Astrocyte (in vitro differentiated cells and primary cell): Measurements from ENCODE around the gene MBOAT7. TPM values are rescaled to one million over a fixed set of nuclear protein-coding genes. Genes with fewer than 3 reads are reported as not detected.

Source experiments
- DNase-seq: peaks from one replicate; pipeline ENCODE4 v3.0.0-alpha.2; 2010; ENCODE audit warnings: low read depth
- FAIRE-seq: peaks from 2 replicates; lab custom pipeline; 2011; peaks lifted over from hg19 to GRCh38; lab: Jason Lieb, UNC
- H2AFZ ChIP-seq: 2 replicates; pipeline ENCODE4 v1.6.0; 2012; ENCODE audit warnings: low read depth, low read length, inconsistent platforms
- H3K27ac ChIP-seq: 2 replicates; pipeline ENCODE4 v1.5.1; 2011; ENCODE audit warnings: low read depth, low read length, inconsistent platforms
- H3K27me3 ChIP-seq: 2 replicates; pipeline ENCODE4 v1.6.0; 2011; ENCODE audit warnings: low read length, inconsistent platforms; ENCODE audit not compliant: insufficient read depth
- H3K36me3 ChIP-seq: 2 replicates; pipeline ENCODE4 v1.5.1; 2011; ENCODE audit warnings: low read length, inconsistent platforms; ENCODE audit not compliant: insufficient read depth
- H3K4me1 ChIP-seq: 2 replicates; pipeline ENCODE4 v1.5.1; 2011; ENCODE audit warnings: low read length, inconsistent platforms; ENCODE audit not compliant: insufficient read depth
- H3K4me2 ChIP-seq: 2 replicates; pipeline ENCODE4 v1.6.0; 2012; ENCODE audit warnings: low read length, inconsistent platforms
- H3K4me3 ChIP-seq: 2 replicates; pipeline ENCODE4 v1.5.1; 2011; ENCODE audit warnings: low read depth, mild to moderate bottlenecking, low read length, inconsistent platforms; ENCODE audit not compliant: insufficient read depth
- H3K79me2 ChIP-seq: 2 replicates; pipeline ENCODE4 v1.6.0; 2012; ENCODE audit warnings: mild to moderate bottlenecking, low read length, inconsistent platforms; ENCODE audit not compliant: insufficient read depth
- H3K9ac ChIP-seq: 2 replicates; pipeline ENCODE4 v1.6.0; 2012; ENCODE audit warnings: mild to moderate bottlenecking, low read length, inconsistent platforms
- H3K9me3 ChIP-seq: 2 replicates; pipeline ENCODE4 v1.5.1; 2012; ENCODE audit warnings: low read depth, mild to moderate bottlenecking, low read length, inconsistent platforms; ENCODE audit not compliant: insufficient read depth
- H4K20me1 ChIP-seq: 2 replicates; pipeline ENCODE4 v1.6.0; 2012; ENCODE audit warnings: low read length, inconsistent platforms; ENCODE audit not compliant: insufficient read depth
- H3K27ac Mint-ChIP-seq: one replicate; pipeline ENCODE4 v1.8.0; 2021; ENCODE audit warnings: mild to moderate bottlenecking, mixed read lengths; ENCODE audit not compliant: unreplicated experiment
- H3K27me3 Mint-ChIP-seq: one replicate; pipeline ENCODE4 v1.8.0; 2021; ENCODE audit warnings: low read depth, mixed read lengths; ENCODE audit not compliant: unreplicated experiment
- H3K36me3 Mint-ChIP-seq: one replicate; pipeline ENCODE4 v1.8.0; 2021; ENCODE audit warnings: low read depth, mixed read lengths; ENCODE audit not compliant: unreplicated experiment
- H3K4me1 Mint-ChIP-seq: one replicate; pipeline ENCODE4 v1.8.0; 2021; ENCODE audit warnings: low read depth, mixed read lengths; ENCODE audit not compliant: unreplicated experiment
- H3K4me3 Mint-ChIP-seq: one replicate; pipeline ENCODE4 v1.8.0; 2021; ENCODE audit warnings: mild to moderate bottlenecking, moderate library complexity, mixed read lengths; ENCODE audit not compliant: unreplicated experiment
- H3K9me3 Mint-ChIP-seq: one replicate; pipeline ENCODE4 v1.8.0; 2021; ENCODE audit warnings: mild to moderate bottlenecking, mixed read lengths; ENCODE audit not compliant: unreplicated experiment
- EZH2 ChIP-seq: IDR thresholded peaks from 2 replicates; pipeline ENCODE4 v1.6.1; 2012; ENCODE audit warnings: mild to moderate bottlenecking, low read length, inconsistent platforms; ENCODE audit not compliant: insufficient read depth
- total RNA-seq: library from RNA; stranded (reverse); gene quantifications from 2 replicates; pipeline ENCODE4 v1.2.1, GENCODE V29; 2021
- TF ChIP-seq, protein P1 (sequence below): IDR thresholded peaks from 2 replicates; pipeline ENCODE4 v1.5.1; 2011; ENCODE audit warnings: low read depth, mild to moderate bottlenecking, inconsistent platforms, low read length, moderate library complexity; ENCODE audit not compliant: insufficient read depth

The MBOAT7 gene
- total RNA-seq, 1 donor from 2014 or later = 162 TPM

DNA sequence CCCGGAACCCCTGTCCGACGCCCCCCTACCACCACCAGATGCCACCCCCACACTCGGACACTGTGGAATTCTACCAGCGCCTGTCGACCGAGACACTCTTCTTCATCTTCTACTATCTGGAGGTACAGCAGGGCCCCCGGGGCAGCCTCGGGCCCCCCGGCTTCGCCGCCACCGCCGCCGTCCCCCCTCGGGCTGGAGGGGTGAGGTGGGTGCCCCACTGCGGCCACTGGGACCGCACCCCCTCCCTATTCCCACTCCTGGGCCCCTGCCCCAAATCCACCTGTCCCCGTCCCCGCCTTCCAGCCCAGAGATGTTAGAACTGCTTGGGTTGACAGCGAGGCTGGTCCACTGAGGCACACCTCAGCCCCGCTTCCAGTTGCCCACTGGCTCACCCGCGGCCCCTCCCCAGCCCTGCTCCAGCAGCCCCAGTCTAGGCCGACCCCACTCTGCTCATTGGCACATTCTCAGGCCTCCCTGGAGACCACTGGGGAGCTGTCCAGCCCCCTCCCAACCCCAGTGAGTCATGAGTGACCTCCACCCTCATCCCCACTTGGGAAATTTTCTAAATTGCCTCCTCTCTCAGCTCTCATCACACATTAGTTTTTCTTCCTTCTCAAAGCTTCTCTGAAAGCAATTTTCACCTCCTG is 36.4 kb downstream of the MBOAT7 start:
- H2AFZ ChIP-seq = no peak overlapping the region
- no peaks in the 10 kb centered on the region for H3K27me3 ChIP-seq
- peaks cover 62% of the 10 kb centered on the region for H4K20me1 ChIP-seq
- peak overlapping the region; percentile 17 for H3K4me3 Mint-ChIP-seq
- H3K4me2 ChIP-seq = no peak overlapping the region
- no peak overlapping the region for H3K27ac ChIP-seq
- peaks cover 16% of the 10 kb centered on the region for H3K4me1 ChIP-seq
- peaks cover 14% of the 10 kb centered on the region for H3K36me3 Mint-ChIP-seq
- H3K9me3 ChIP-seq = no peaks in the 10 kb centered on the region
- H3K4me3 ChIP-seq = no peak overlapping the region
- H3K9ac ChIP-seq = no peak overlapping the region
- no peaks in the 10 kb centered on the region for H3K27me3 Mint-ChIP-seq
- no peaks in the 10 kb centered on the region for H3K9me3 Mint-ChIP-seq
- peaks cover 7% of the 10 kb centered on the region for H3K79me2 ChIP-seq
- DNase-seq = no peak
- no peak for FAIRE-seq
- peaks cover 48% of the 10 kb centered on the region for H3K36me3 ChIP-seq
- peaks cover 5% of the 10 kb centered on the region for H3K4me1 Mint-ChIP-seq
- TF ChIP-seq EZH2 = no peak
- TF ChIP-seq, protein P1, sequence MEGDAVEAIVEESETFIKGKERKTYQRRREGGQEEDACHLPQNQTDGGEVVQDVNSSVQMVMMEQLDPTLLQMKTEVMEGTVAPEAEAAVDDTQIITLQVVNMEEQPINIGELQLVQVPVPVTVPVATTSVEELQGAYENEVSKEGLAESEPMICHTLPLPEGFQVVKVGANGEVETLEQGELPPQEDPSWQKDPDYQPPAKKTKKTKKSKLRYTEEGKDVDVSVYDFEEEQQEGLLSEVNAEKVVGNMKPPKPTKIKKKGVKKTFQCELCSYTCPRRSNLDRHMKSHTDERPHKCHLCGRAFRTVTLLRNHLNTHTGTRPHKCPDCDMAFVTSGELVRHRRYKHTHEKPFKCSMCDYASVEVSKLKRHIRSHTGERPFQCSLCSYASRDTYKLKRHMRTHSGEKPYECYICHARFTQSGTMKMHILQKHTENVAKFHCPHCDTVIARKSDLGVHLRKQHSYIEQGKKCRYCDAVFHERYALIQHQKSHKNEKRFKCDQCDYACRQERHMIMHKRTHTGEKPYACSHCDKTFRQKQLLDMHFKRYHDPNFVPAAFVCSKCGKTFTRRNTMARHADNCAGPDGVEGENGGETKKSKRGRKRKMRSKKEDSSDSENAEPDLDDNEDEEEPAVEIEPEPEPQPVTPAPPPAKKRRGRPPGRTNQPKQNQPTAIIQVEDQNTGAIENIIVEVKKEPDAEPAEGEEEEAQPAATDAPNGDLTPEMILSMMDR = no peak
- H3K27ac Mint-ChIP-seq = no peak overlapping the region

DNA sequence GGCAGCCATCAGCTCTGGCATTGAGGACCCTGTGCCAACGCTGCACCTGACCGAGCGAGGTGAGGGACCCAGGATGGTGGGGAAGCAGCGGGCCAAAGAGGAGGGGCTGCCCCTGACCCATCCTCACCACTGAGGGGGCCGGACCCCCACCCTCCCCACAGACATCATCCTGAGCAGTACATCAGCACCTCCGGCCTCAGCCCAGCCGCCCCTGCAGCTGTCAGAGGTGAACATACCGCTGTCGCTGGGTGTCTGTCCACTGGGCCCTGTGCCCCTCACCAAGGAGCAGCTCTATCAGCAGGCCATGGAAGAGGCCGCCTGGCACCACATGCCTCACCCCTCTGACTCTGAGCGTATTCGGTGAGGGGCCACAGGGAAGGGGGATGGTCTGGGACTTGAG is 37.1 kb downstream of the MBOAT7 start:
- H3K4me3 ChIP-seq = no peak overlapping the region
- no peaks in the 10 kb centered on the region for H3K9me3 ChIP-seq
- H3K27me3 ChIP-seq = no peaks in the 10 kb centered on the region
- no peak for FAIRE-seq
- Mint-ChIP-seq H3K27ac (no peak overlapping the region), H3K36me3 (peaks cover 18% of the 10 kb centered on the region), H3K4me3 (no peak overlapping the region), H3K27me3 (no peaks in the 10 kb centered on the region), H3K9me3 (no peaks in the 10 kb centered on the region), H3K4me1 (peaks cover 5% of the 10 kb centered on the region)
- peaks cover 7% of the 10 kb centered on the region for H3K79me2 ChIP-seq
- DNase-seq = no peak
- H3K27ac ChIP-seq = no peak overlapping the region
- H3K4me2 ChIP-seq = no peak overlapping the region
- peaks cover 46% of the 10 kb centered on the region for H3K36me3 ChIP-seq
- TF ChIP-seq, protein P1 = no peak
- no peak for TF ChIP-seq EZH2
- H3K9ac ChIP-seq = no peak overlapping the region
- H4K20me1 ChIP-seq = peaks cover 68% of the 10 kb centered on the region
- peaks cover 16% of the 10 kb centered on the region for H3K4me1 ChIP-seq
- no peak overlapping the region for H2AFZ ChIP-seq

DNA sequence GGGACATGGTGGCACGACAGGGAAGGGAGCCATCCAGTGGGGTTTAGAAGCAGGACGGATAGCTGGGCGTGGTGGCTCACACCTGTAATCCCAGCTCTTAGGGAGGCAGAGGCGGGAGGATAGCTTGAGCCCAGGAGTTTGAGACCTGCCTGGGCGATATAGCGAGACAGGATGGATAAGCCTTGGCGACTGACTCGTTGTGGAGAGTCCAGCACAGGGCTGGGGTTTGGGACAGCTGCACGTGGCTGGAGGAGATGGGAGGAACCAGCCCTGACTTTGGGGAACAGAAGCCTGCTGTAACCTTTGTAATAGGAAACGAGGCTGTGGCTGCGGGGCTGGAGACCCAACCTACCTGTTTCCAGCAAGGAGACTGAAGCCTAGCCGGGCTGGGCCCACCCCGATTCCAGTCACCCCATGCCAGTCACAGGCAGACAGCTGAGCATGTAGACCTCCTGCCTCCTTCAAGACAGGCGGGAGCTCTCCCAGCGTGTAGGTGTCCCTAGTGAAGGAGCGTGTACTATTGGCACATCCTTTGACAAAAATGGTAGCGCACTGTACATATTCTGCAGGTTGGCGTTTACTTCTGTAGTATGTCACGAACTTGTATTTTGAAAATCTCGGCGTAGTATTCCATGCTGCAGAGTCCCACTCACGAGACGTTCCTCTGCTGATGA is 37.9 kb downstream of the MBOAT7 start:
- Histone ChIP-seq H3K4me1 (peaks cover 16% of the 10 kb centered on the region), H3K9ac (no peak overlapping the region), H2AFZ (no peak overlapping the region), H3K27ac (no peak overlapping the region), H4K20me1 (peaks cover 75% of the 10 kb centered on the region), H3K9me3 (no peaks in the 10 kb centered on the region), H3K4me3 (no peak overlapping the region), H3K27me3 (no peaks in the 10 kb centered on the region), H3K79me2 (peaks cover under 1% of the 10 kb centered on the region), H3K4me2 (no peak overlapping the region), H3K36me3 (peaks cover 45% of the 10 kb centered on the region)
- Mint-ChIP-seq H3K27ac (no peak overlapping the region), H3K4me3 (no peak overlapping the region), H3K36me3 (peaks cover 21% of the 10 kb centered on the region), H3K4me1 (peaks cover 5% of the 10 kb centered on the region), H3K27me3 (no peaks in the 10 kb centered on the region), H3K9me3 (no peaks in the 10 kb centered on the region)
- no peak for TF ChIP-seq EZH2
- TF ChIP-seq, protein P1 = no peak
- DNase-seq (no peak), FAIRE-seq (no peak)
